ENCODE measurements around the gene MSI1. TPM values are rescaled to one million over a fixed set of nuclear protein-coding genes. Genes with fewer than 3 reads are reported as not detected.

Gene MSI1
- total RNA-seq, 1 donor from 2014 or later, result 0.11 TPM

DNA sequence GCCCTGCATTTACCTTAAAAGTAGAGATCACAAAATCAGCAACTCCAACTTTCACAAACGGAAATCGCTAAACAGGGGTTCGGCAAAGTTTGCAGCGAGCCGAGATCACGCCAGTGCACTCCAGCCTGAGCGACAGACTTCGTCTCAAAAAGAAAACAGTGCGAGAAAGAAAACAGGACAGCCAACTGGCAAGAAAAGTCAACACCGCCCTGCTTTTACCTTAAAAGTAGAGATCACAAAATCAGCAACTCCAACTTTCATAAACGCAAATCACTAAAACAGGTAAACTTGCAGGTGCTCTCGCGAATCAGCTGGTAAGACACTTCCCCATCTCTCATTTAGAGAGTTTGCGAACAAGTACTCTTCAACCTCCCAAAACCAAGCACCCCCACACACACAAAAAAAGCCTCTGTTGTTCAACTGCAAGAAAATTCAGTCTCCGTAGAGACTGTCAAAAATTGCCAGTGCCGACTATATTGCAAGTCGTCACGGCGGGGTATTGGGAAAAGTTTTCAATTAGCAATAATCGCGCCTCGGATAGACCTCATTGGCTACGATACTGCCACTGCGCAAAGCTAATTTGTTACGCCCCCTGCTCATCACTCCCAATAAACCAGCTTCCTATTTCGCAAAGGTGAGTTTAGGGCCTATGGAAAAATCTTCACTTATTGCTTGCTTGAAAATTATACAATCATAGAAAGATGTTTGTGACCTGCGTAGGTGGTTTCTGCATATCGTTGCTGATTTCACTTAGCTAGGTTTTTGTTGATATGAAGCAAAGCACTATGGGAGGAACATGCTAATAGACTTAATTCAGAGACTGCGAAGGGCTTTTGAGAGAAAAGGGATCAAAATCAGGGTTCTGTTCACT lies 76.1 kb downstream of the MSI1 start, which contains the start of gene RNU4-1:
RNU4-1 (minus strand) TSS at position 577 of the 871 bp plus-strand sequence.
- peak in 1 of 2 donors; percentile 87 for DNase-seq (ENCODE audit: low spot score in 2 of 2)
- Histone ChIP-seq H3K9me3 (no peaks in the 10 kb centered on the region), H3K36me3 (no peaks in the 10 kb centered on the region), H3K4me1 (peaks cover 0 to 7% of the 10 kb centered on the region in 2 donors), H3K27ac (peak within 1 kb of the TSS; percentile 92 to 97), H3K4me3 (peak within 1 kb of the TSS; percentile 57 to 62), H3K27me3 (no peaks in the 10 kb centered on the region)
- no peak for TF ChIP-seq CTCF (IDR thresholded peaks at IDR 0.05)
- intact Hi-C loops (cut with DNase I), result loop anchor here (2.0 kb wide), 1 partner anchor 24 kb away; no protein-coding TSS in a partner anchor

DNA sequence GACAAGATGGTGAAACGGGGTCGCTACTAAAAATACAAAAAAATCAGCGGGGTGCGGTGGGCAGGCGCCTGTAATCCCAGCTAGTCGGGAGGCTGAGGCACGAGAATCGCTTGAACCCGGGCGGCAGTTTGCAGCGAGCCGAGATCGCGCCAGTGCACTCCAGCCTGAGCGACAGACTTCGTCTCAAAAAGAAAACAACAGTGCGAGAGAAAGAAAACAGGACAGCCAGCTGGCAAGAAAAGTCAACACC lies 76.6 kb downstream of the MSI1 start:
- intact Hi-C loops (cut with DNase I), result loop anchor here (2.0 kb wide), 1 partner anchor 24 kb away; no protein-coding TSS in a partner anchor
- DNase-seq (ENCODE audit: low spot score in 2 of 2), result no peak
- Histone ChIP-seq H3K4me1 (peaks cover 0 to 7% of the 10 kb centered on the region in 2 donors), H3K27me3 (no peaks in the 10 kb centered on the region), H3K4me3 (peak overlapping the region; percentile 57 to 62), H3K36me3 (no peaks in the 10 kb centered on the region), H3K9me3 (no peaks in the 10 kb centered on the region), H3K27ac (peak overlapping the region; percentile 92 to 97)
- TF ChIP-seq CTCF (IDR thresholded peaks at IDR 0.05), result no peak

Other genes with a start within 250 kb of the MSI1 start
- 49.0 TPM for gene GCN1, start 174.4 kb downstream of the MSI1 start, total RNA-seq
- 2,244 TPM for gene RPLP0, start 168.1 kb downstream of the MSI1 start, total RNA-seq
- 282 TPM for gene PXN, start 103.4 kb downstream of the MSI1 start, total RNA-seq
- not detected for gene RNU4-2, start 77.3 kb downstream of the MSI1 start, total RNA-seq
- not detected for gene RNU4-1, start 75.9 kb downstream of the MSI1 start, total RNA-seq
- not detected for gene SIRT4, start 66.8 kb downstream of the MSI1 start, total RNA-seq
- gene PLA2G1B, start 41.4 kb downstream of the MSI1 start, total RNA-seq, result not detected
- 686 TPM for gene COX6A1, start 68.9 kb upstream of the MSI1 start, total RNA-seq
- 12.1 TPM for gene TRIAP1, start 77.2 kb upstream of the MSI1 start, total RNA-seq
- 6.2 TPM for gene GATC, start 77.3 kb upstream of the MSI1 start, total RNA-seq
- 68.6 TPM for gene SRSF9, start 100.6 kb upstream of the MSI1 start, total RNA-seq
- 216 TPM for gene DYNLL1, start 126.9 kb upstream of the MSI1 start, total RNA-seq
- 5.9 TPM for gene COQ5, start 160.0 kb upstream of the MSI1 start, total RNA-seq
- 147 TPM for gene RNF10, start 165.2 kb upstream of the MSI1 start, total RNA-seq
- gene POP5, start 212.2 kb upstream of the MSI1 start, total RNA-seq, result 3.0 TPM